ENCODE results near the gene DEUP1.

GRCh38 chr11:93359396-93359795 lies 28.9 kb downstream of the DEUP1 start:
- TF ChIP-seq CTCF (IDR thresholded peaks at IDR 0.05) (no peak), POLR2A (IDR thresholded peaks at IDR 0.05) (no peak)
